IgD-negative memory B cell (primary cell): ENCODE measurements around the gene MTMR3. TPM values are rescaled to one million over a fixed set of nuclear protein-coding genes. Genes with fewer than 3 reads are reported as not detected.
"Not testable (repeated sequence)": the region's sequence is repeated elsewhere in the genome, so short reads cannot be mapped to it uniquely, and the experiment has no call there.

Experiments used
- H3K27ac Mint-ChIP-seq, 3 donors: one replicate each; pipeline ENCODE4 v1.8.0; 2020 to 2022; ENCODE audit warnings: mild to moderate bottlenecking in 3 of 3, mixed read lengths in 3 of 3, moderate library complexity in 1 of 3
- H3K27me3 Mint-ChIP-seq: one replicate; pipeline ENCODE4 v1.8.0; 2021; ENCODE audit warnings: mixed read lengths
- H3K36me3 Mint-ChIP-seq: one replicate; pipeline ENCODE4 v1.8.0; 2020; ENCODE audit warnings: mild to moderate bottlenecking, mixed read lengths
- H3K4me1 Mint-ChIP-seq, 3 donors: one replicate each; pipeline ENCODE4 v1.8.0; 2020 to 2022; ENCODE audit warnings: mixed read lengths in 3 of 3, mild to moderate bottlenecking in 1 of 3
- H3K4me3 Mint-ChIP-seq, 4 donors: one replicate each; pipeline ENCODE4 v1.8.0; 2020 to 2022; ENCODE audit warnings: mild to moderate bottlenecking in 4 of 4, mixed read lengths in 4 of 4, moderate library complexity in 3 of 4
- H3K9me3 Mint-ChIP-seq, 3 donors: one replicate each; pipeline ENCODE4 v1.8.0; 2020 to 2021; ENCODE audit warnings: mixed read lengths in 3 of 3, mild to moderate bottlenecking in 1 of 3
- polyA plus RNA-seq: library from polyadenylated mRNA; unstranded; fragments of 300-500 nt; fragmentation: Illumina TruSeq; gene quantifications from one replicate; pipeline ENCODE4 v1.2.3, GENCODE V29; 2021

The MTMR3 gene
- polyA plus RNA-seq, 1 donor from 2014 or later = 15.0 TPM

GRCh38 chr22:29948385-29948769 lies 65.4 kb downstream of the MTMR3 start:
- Mint-ChIP-seq H3K9me3 (no peaks in the 10 kb centered on the region), H3K4me3 (no peak overlapping the region), H3K27me3 (no peaks in the 10 kb centered on the region), H3K27ac (no peak overlapping the region), H3K4me1 (peaks cover 18 to 45% (median 44%) of the 10 kb centered on the region in 3 donors), H3K36me3 (peaks cover 3% of the 10 kb centered on the region)

GRCh38 chr22:29949872-29950271 lies 66.9 kb downstream of the MTMR3 start:
- Mint-ChIP-seq H3K27me3 (no peaks in the 10 kb centered on the region), H3K27ac (no peak overlapping the region), H3K36me3 (peaks cover 3% of the 10 kb centered on the region), H3K9me3 (no peaks in the 10 kb centered on the region), H3K4me1 (peaks cover 21 to 45% (median 44%) of the 10 kb centered on the region in 3 donors), H3K4me3 (no peak overlapping the region)

- no peaks in the 10 kb centered on the region for H3K27me3 Mint-ChIP-seq
- H3K27ac Mint-ChIP-seq = no peak overlapping the region
- H3K9me3 Mint-ChIP-seq = no peaks in the 10 kb centered on the region
- H3K4me3 Mint-ChIP-seq = peak overlapping the region in 1 of 4 donors; percentile 32
- H3K36me3 Mint-ChIP-seq = no peaks in the 10 kb centered on the region
- H3K4me1 Mint-ChIP-seq = peaks cover 9 to 38% (median 36%) of the 10 kb centered on the region in 3 donors
Measured at GRCh38 chr22:29951791-29952413, 68.9 kb downstream of the MTMR3 start.

GRCh38 chr22:29954203-29954855 lies 71.4 kb downstream of the MTMR3 start:
- Mint-ChIP-seq H3K27me3 (no peaks in the 10 kb centered on the region), H3K4me1 (peaks cover 6 to 32% (median 26%) of the 10 kb centered on the region in 3 donors), H3K9me3 (no peaks in the 10 kb centered on the region), H3K4me3 (no peak overlapping the region), H3K27ac (no peak overlapping the region), H3K36me3 (peaks cover 2% of the 10 kb centered on the region)

GRCh38 chr22:29956680-29957079 lies 73.7 kb downstream of the MTMR3 start:
- H3K27me3 Mint-ChIP-seq = no peaks in the 10 kb centered on the region
- H3K4me1 Mint-ChIP-seq = peaks cover 5 to 25% (median 15%) of the 10 kb centered on the region in 3 donors
- no peak overlapping the region for H3K27ac Mint-ChIP-seq
- H3K4me3 Mint-ChIP-seq = no peak overlapping the region
- H3K36me3 Mint-ChIP-seq = peaks cover 2% of the 10 kb centered on the region
- no peaks in the 10 kb centered on the region for H3K9me3 Mint-ChIP-seq

GRCh38 chr22:29958170-29958569 lies 75.2 kb downstream of the MTMR3 start:
- H3K4me1 Mint-ChIP-seq = peaks cover 5 to 15% (median 9%) of the 10 kb centered on the region in 3 donors
- no peaks in the 10 kb centered on the region for H3K27me3 Mint-ChIP-seq
- H3K36me3 Mint-ChIP-seq = peaks cover 2% of the 10 kb centered on the region
- H3K9me3 Mint-ChIP-seq = no peaks in the 10 kb centered on the region
- H3K27ac Mint-ChIP-seq = peak overlapping the region in 1 of 3 donors; percentile 32
- H3K4me3 Mint-ChIP-seq = no peak overlapping the region

GRCh38 chr22:29964776-29965175 lies 81.8 kb downstream of the MTMR3 start:
- Mint-ChIP-seq H3K27ac (peak overlapping the region in 1 of 3 donors; percentile 4), H3K27me3 (no peaks in the 10 kb centered on the region), H3K9me3 (no peaks in the 10 kb centered on the region), H3K4me3 (peak overlapping the region in 1 of 4 donors; percentile 61), H3K36me3 (peaks cover 4% of the 10 kb centered on the region), H3K4me1 (peaks cover 11 to 21% (median 21%) of the 10 kb centered on the region in 3 donors)

GRCh38 chr22:29967461-29967860 lies 84.5 kb downstream of the MTMR3 start:
- Mint-ChIP-seq H3K4me3 (peak overlapping the region in 1 of 4 donors; percentile 14), H3K27me3 (no peaks in the 10 kb centered on the region), H3K9me3 (no peaks in the 10 kb centered on the region), H3K27ac (peak overlapping the region in 1 of 3 donors; percentile 68), H3K4me1 (peaks cover 11 to 21% (median 20%) of the 10 kb centered on the region in 3 donors), H3K36me3 (peaks cover 6% of the 10 kb centered on the region)

- no peaks in the 10 kb centered on the region for H3K27me3 Mint-ChIP-seq
- H3K36me3 Mint-ChIP-seq = peaks cover 17% of the 10 kb centered on the region
- no peak overlapping the region for H3K27ac Mint-ChIP-seq
- no peak overlapping the region for H3K4me3 Mint-ChIP-seq
- no peaks in the 10 kb centered on the region for H3K9me3 Mint-ChIP-seq
- H3K4me1 Mint-ChIP-seq = peaks cover 6 to 15% (median 8%) of the 10 kb centered on the region in 3 donors
Measured at GRCh38 chr22:29971607-29972006, 88.6 kb downstream of the MTMR3 start.

GRCh38 chr22:29972121-29972520 lies 89.1 kb downstream of the MTMR3 start:
- peaks cover 17% of the 10 kb centered on the region for H3K36me3 Mint-ChIP-seq
- H3K4me1 Mint-ChIP-seq = peaks cover 6 to 15% (median 8%) of the 10 kb centered on the region in 3 donors
- H3K27me3 Mint-ChIP-seq = no peaks in the 10 kb centered on the region
- no peak overlapping the region for H3K27ac Mint-ChIP-seq
- peak overlapping the region in 1 of 4 donors; percentile 50 for H3K4me3 Mint-ChIP-seq
- no peaks in the 10 kb centered on the region for H3K9me3 Mint-ChIP-seq

- H3K27ac Mint-ChIP-seq = no peak overlapping the region
- H3K4me3 Mint-ChIP-seq = no peak overlapping the region
- peaks cover 17% of the 10 kb centered on the region for H3K36me3 Mint-ChIP-seq
- H3K9me3 Mint-ChIP-seq = no peaks in the 10 kb centered on the region
- H3K4me1 Mint-ChIP-seq = peaks cover 4 to 15% (median 8%) of the 10 kb centered on the region in 3 donors
- H3K27me3 Mint-ChIP-seq = no peaks in the 10 kb centered on the region
Measured at GRCh38 chr22:29973269-29973668, 90.3 kb downstream of the MTMR3 start.

GRCh38 chr22:29973680-29974079 lies 90.7 kb downstream of the MTMR3 start:
- H3K36me3 Mint-ChIP-seq = peaks cover 17% of the 10 kb centered on the region
- peaks cover 3 to 15% (median 6%) of the 10 kb centered on the region in 3 donors for H3K4me1 Mint-ChIP-seq
- H3K4me3 Mint-ChIP-seq, H3K27me3 Mint-ChIP-seq, H3K27ac Mint-ChIP-seq, H3K9me3 Mint-ChIP-seq: not testable (repeated sequence)

- peaks cover 0 to 4% (median 2%) of the 10 kb centered on the region in 3 donors for H3K4me1 Mint-ChIP-seq
- H3K9me3 Mint-ChIP-seq = no peaks in the 10 kb centered on the region
- no peaks in the 10 kb centered on the region for H3K27me3 Mint-ChIP-seq
- H3K27ac Mint-ChIP-seq = no peak overlapping the region
- no peak overlapping the region for H3K4me3 Mint-ChIP-seq
- peaks cover 13% of the 10 kb centered on the region for H3K36me3 Mint-ChIP-seq
Measured at GRCh38 chr22:29975494-29975893, 92.5 kb downstream of the MTMR3 start.

- Mint-ChIP-seq H3K9me3 (no peaks in the 10 kb centered on the region), H3K4me1 (peaks cover 0 to 4% (median 2%) of the 10 kb centered on the region in 3 donors), H3K36me3 (peaks cover 17% of the 10 kb centered on the region), H3K27ac (no peak overlapping the region), H3K4me3 (no peak overlapping the region), H3K27me3 (no peaks in the 10 kb centered on the region)
Measured at GRCh38 chr22:29977107-29977506, 94.1 kb downstream of the MTMR3 start.

- no peak overlapping the region for H3K4me3 Mint-ChIP-seq
- H3K27me3 Mint-ChIP-seq = no peaks in the 10 kb centered on the region
- peaks cover 0 to 3% (median under 1%) of the 10 kb centered on the region in 3 donors for H3K4me1 Mint-ChIP-seq
- no peaks in the 10 kb centered on the region for H3K9me3 Mint-ChIP-seq
- H3K27ac Mint-ChIP-seq = no peak overlapping the region
- H3K36me3 Mint-ChIP-seq = peaks cover 9% of the 10 kb centered on the region
Measured at GRCh38 chr22:29979777-29980321, 96.9 kb downstream of the MTMR3 start.
